Measurements from ENCODE around the gene GRID1.

Gene GRID1

GRCh38 chr10:85596389-85596788, 770.2 kb downstream of the GRID1 start:
- intact Hi-C loops (cut with DNase I; ENCODE audit: low total_unique reads) = no loop called here

GRCh38 chr10:85594239-85594638, 772.4 kb downstream of the GRID1 start:
- intact Hi-C loops (cut with DNase I; ENCODE audit: low total_unique reads) = no loop called here
- H3K36me3 ChIP-seq = no peaks in the 10 kb centered on the region
- H3K4me1 ChIP-seq = no peaks in the 10 kb centered on the region
- TF ChIP-seq, protein P1, sequence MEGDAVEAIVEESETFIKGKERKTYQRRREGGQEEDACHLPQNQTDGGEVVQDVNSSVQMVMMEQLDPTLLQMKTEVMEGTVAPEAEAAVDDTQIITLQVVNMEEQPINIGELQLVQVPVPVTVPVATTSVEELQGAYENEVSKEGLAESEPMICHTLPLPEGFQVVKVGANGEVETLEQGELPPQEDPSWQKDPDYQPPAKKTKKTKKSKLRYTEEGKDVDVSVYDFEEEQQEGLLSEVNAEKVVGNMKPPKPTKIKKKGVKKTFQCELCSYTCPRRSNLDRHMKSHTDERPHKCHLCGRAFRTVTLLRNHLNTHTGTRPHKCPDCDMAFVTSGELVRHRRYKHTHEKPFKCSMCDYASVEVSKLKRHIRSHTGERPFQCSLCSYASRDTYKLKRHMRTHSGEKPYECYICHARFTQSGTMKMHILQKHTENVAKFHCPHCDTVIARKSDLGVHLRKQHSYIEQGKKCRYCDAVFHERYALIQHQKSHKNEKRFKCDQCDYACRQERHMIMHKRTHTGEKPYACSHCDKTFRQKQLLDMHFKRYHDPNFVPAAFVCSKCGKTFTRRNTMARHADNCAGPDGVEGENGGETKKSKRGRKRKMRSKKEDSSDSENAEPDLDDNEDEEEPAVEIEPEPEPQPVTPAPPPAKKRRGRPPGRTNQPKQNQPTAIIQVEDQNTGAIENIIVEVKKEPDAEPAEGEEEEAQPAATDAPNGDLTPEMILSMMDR (IDR thresholded peaks at IDR 0.05) = no peak
- H3K9me3 ChIP-seq = no peaks in the 10 kb centered on the region
- no peak overlapping the region for H3K4me3 ChIP-seq
- H3K27me3 ChIP-seq = no peaks in the 10 kb centered on the region
- no peak overlapping the region for H3K27ac ChIP-seq
- no peak for DNase-seq

More at GRCh38 chr10:85596389-85596788, 770.2 kb downstream of the GRID1 start:
- Histone ChIP-seq H3K4me1 (no peaks in the 10 kb centered on the region), H3K4me3 (no peak overlapping the region), H3K27me3 (no peaks in the 10 kb centered on the region), H3K9me3 (no peaks in the 10 kb centered on the region), H3K27ac (no peak overlapping the region), H3K36me3 (no peaks in the 10 kb centered on the region)
- no peak for DNase-seq
- TF ChIP-seq, protein P1 (IDR thresholded peaks at IDR 0.05) = no peak

- Histone ChIP-seq H3K9me3 (no peaks in the 10 kb centered on the region), H3K36me3 (no peaks in the 10 kb centered on the region), H3K4me1 (no peaks in the 10 kb centered on the region), H3K4me3 (no peak overlapping the region), H3K27me3 (no peaks in the 10 kb centered on the region), H3K27ac (no peak overlapping the region)
- intact Hi-C loops (cut with DNase I; ENCODE audit: low total_unique reads) = no loop called here
- TF ChIP-seq, protein P1 (IDR thresholded peaks at IDR 0.05) = no peak
- DNase-seq = no peak
Measured at GRCh38 chr10:85593226-85593772, 773.3 kb downstream of the GRID1 start.

GRCh38 chr10:85581371-85581770, 785.2 kb downstream of the GRID1 start:
- TF ChIP-seq, protein P1 (IDR thresholded peaks at IDR 0.05) = no peak

GRCh38 chr10:85580585-85580984, 786.0 kb downstream of the GRID1 start:
- DNase-seq = no peak
- Histone ChIP-seq H3K9me3 (peaks cover 0 to 3% (median 0%) of the 10 kb centered on the region in 3 donors), H3K36me3 (no peaks in the 10 kb centered on the region), H3K4me1 (no peaks in the 10 kb centered on the region), H3K27ac (no peak overlapping the region), H3K27me3 (no peaks in the 10 kb centered on the region), H3K4me3 (no peak overlapping the region)
- intact Hi-C loops (cut with DNase I; ENCODE audit: low total_unique reads) = no loop called here
- TF ChIP-seq, protein P1 (IDR thresholded peaks at IDR 0.05) = no peak

More at GRCh38 chr10:85581371-85581770, 785.2 kb downstream of the GRID1 start:
- H3K36me3 ChIP-seq = no peaks in the 10 kb centered on the region
- H3K4me3 ChIP-seq = no peak overlapping the region
- no peak overlapping the region for H3K27ac ChIP-seq
- H3K9me3 ChIP-seq = peaks cover 0 to 3% (median 0%) of the 10 kb centered on the region in 3 donors
- H3K4me1 ChIP-seq = no peaks in the 10 kb centered on the region
- DNase-seq = no peak
- intact Hi-C loops (cut with DNase I; ENCODE audit: low total_unique reads) = no loop called here
- no peaks in the 10 kb centered on the region for H3K27me3 ChIP-seq

DNA sequence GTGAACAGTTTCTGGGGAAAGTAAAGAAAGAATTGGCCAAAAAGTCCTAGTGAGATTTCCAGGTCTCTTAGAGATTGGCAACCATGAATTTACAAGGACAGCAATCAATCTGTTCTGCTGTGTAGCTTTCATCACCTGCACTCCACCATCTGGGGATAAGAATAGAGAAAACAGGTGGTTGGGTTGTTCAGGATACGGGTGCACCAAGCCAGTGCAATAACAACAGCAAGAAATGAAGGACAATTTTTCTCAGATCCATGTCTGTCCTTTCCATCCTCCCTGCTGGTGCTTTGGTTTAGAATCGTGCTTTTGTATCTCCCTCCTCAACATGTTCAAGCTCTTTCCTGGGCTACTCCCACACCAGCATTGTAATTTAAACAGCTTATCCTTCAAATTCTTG, 787.7 kb downstream of the GRID1 start:
- H3K4me1 ChIP-seq = no peaks in the 10 kb centered on the region
- H3K36me3 ChIP-seq = no peaks in the 10 kb centered on the region
- H3K27me3 ChIP-seq = no peaks in the 10 kb centered on the region
- H3K9me3 ChIP-seq = peaks cover 0 to 3% (median 0%) of the 10 kb centered on the region in 3 donors
- intact Hi-C loops (cut with DNase I; ENCODE audit: low total_unique reads) = no loop called here
- DNase-seq = no peak
- TF ChIP-seq, protein P1 (IDR thresholded peaks at IDR 0.05) = no peak
- H3K4me3 ChIP-seq = no peak overlapping the region
- H3K27ac ChIP-seq = no peak overlapping the region
